Raji (cell line): Measurements from ENCODE around the gene TRIM69.

Source experiments
- POLR2A ChIP-seq: IDR thresholded peaks from 2 replicates; pipeline ENCODE4 v1.6.1; 2011; ENCODE audit warnings: low read depth, low read length, control low read depth; ENCODE audit not compliant: insufficient read depth

Gene TRIM69

DNA sequence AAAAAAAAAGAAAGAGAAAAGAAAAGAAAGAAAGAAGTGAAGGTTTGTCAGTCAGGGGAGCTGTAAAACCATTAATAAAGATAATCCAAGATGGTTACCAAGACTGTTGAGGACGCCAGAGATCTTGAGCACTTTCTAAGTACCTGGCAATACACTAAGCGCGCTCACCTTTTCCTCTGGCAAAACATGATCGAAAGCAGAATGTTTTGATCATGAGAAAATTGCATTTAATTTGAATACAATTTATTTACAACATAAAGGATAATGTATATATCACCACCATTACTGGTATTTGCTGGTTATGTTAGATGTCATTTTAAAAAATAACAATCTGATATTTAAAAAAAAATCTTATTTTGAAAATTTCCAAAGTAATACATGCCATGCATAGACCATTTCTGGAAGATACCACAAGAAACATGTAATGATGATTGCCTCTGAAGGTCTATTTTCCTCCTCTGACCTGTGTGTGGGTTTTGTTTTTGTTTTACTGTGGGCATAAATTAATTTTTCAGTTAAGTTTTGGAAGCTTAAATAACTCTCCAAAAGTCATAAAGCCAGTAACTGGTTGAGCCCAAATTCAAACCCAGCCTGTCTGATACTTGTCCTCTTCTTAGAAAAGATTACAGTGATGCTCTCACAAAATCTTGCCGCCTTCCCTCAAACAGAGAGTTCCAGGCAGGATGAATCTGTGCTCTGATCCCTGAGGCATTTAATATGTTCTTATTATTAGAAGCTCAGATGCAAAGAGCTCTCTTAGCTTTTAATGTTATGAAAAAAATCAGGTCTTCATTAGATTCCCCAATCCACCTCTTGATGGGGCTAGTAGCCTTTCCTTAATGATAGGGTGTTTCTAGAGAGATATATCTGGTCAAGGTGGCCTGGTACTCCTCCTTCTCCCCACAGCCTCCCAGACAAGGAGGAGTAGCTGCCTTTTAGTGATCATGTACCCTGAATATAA, 23.0 kb upstream of the TRIM69 start:
- no peak for TF ChIP-seq POLR2A

GRCh38 chr15:44715142-44715796, 21.1 kb upstream of the TRIM69 start:
- TF ChIP-seq POLR2A: no peak

DNA sequence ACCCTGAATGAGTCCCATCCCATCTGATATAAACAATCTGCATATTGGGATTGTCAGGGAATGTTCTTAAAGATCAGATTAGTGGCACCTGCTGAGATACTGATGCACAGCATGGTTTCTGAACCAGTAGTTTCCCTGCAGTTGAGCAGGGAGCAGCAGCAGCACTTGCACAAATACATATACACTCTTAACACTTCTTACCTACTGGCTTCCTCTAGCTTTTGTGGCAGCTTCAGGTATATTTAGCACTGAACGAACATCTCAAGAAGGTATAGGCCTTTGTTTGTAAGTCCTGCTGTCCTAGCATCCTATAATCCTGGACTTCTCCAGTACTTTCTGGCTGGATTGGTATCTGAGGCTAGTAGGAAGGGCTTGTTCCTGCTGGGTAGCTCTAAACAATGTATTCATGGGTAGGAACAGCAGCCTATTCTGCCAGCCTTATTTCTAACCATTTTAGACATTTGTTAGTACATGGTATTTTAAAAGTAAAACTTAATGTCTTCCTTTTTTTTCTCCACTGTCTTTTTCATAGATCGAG, 20.5 kb upstream of the TRIM69 start:
- no peak for TF ChIP-seq POLR2A

DNA sequence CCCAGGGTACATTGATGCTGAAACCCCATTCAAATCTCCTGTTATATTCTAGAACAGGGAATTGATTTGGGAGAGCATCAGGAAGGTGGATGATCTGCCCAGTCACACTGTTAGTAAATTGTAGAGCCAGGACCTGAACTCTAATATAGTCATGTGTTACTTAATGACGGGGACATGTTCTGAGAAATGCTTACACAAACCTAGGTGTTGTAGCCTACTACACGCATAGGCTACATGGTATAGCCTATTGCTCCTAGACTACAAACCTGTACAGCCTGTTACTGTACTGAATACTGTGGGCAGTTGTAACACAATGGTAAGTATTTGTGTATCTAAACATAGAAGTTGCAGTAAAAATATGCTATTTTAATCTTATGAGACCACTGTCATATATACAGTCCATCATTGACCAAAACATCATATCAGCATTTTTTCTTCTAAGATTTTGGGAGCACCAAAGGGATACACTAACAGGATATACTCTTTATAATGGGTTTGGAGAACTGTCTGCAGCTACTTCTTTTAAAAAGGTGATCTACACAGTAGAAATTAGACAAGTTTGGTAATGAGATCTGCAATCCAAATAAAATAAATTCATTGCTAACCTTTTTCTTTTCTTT, 19.2 kb upstream of the TRIM69 start:
- TF ChIP-seq POLR2A: no peak

DNA sequence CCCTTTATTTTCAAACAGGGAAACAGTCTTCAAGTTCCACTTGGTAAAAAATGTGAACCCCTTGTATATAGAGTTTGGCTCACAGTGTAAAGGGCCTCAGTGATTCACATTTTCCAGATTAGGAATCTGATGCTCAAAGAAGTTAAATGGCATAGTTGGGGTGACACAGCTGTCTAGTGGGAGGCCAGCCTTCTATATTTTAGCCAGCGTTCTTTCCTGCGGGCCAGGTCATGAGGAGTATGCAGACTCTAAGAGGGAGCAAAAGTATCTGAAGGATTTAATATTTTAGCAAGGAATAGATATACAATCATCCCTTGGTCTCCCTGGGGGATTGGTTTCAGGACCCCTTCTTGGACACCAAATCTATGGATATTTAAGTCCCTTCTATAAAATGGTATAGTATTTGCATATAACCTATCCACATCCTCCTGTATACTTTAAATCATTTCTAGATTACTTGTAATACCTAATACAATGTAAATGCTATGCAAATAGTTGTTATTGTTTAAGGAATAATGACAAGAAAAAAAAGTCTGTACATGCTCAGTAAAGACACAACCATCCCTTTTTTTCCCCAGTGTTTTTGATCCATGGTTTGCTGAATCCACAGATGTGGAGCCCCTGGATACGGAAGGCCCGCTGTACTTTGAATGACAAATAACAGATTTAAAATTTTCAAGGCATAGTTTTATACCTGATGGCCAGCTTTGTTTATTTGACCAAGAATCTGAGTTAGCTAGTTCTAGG, 18.0 kb upstream of the TRIM69 start:
- no peak for TF ChIP-seq POLR2A

- TF ChIP-seq POLR2A: no peak
Measured at GRCh38 chr15:44718927-44719292, 17.4 kb upstream of the TRIM69 start.

DNA sequence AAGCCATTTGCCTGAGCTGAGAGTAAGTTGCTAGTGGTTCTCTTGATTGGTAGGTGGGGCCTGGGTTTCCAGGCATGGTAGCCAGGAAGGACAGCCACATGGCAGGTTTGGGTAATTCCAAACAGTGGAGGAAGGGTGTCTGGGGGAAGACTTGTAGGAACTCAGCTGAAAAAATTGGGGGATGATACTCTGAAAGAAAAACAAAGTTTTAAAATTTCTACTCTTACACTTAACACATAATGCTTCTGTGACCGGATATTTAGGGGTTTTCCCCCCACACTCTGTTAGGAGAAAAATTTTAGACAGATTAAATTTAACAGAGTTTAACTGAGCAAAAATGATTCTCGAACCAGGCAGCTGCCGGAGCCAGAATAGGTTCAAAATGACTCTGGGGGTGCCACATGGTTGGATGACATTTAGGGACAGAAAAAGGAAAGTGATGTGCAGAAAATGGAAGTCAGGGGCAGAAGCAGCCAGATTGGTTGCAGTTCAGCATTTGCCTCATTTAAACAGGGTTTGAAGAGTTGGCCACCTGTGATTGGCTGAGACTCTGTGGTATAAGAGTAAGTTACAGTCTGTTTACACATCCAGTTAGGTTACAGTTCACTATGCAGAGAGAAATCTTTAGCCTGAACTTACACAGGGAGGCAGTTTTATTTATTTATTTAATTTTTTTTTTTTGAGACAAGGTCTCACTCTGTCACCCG, 16.9 kb upstream of the TRIM69 start:
- 0 out of 2 replicates have a peak, but pooled peaks have one; percentile 28 for TF ChIP-seq POLR2A

DNA sequence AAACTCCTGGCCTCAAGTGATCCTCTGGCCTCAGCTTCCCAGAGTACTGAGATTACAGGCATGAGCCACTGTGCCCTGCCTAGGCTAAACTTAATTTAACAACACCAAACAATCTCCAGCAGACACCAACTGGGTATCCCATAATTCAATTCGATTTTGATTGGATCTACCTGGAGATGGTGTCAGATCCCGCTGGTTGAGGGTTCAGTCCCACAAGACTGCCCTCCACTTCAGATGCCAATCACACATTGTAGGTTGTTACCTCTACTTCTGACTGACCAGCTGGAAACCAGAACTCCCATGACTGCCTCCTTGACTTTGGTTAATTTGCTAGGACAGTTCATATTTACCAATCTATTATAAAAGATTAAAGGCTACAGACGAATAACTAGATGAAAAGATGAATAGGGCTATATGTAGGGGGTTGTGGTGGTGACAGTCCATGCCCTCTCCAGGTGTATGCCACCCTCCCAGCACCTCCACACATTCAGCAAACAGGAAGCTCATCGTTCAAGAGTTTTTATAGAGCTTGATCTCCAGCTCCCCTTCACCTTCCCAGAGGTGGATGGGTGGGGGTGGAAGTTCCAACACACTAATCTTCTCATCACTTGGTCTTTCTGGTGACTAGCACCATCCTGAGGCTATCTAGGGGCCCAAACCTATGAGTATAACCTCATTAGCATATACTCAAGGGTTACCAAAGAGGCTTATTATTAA, 15.7 kb upstream of the TRIM69 start:
- no peak for TF ChIP-seq POLR2A

- TF ChIP-seq POLR2A: no peak
Measured at GRCh38 chr15:44722011-44722410, 14.3 kb upstream of the TRIM69 start.

DNA sequence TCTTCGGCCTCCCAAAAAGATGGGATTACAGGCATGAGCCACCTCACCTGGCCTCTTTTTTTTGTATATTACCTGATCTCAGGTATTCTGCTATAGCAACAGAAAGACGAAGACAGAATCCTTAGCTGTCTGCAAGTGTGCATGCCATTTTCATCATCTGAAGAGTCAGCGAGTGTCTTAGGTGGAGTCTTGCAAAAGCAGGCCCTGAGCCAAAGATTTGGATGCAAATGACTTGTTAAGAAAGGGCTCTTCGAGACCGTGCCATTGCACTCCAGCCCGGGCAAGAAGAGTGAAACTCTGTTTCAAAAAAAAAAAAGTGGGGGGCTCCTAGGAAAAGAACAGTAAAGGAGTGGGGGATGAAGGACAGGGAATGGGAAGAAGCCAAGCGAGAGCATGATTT, 10.2 kb upstream of the TRIM69 start:
- TF ChIP-seq POLR2A: no peak

GRCh38 chr15:44726568-44727484, 9.5 kb upstream of the TRIM69 start:
- peak; percentile 73 for TF ChIP-seq POLR2A

- no peak for TF ChIP-seq POLR2A
Measured at GRCh38 chr15:44727485-44728231, 8.7 kb upstream of the TRIM69 start.
